Measurements from ENCODE around the gene POLR3B.
"Not testable (repeated sequence)": the region's sequence is repeated elsewhere in the genome, so short reads cannot be mapped to it uniquely, and the experiment has no call there.

The POLR3B gene

DNA sequence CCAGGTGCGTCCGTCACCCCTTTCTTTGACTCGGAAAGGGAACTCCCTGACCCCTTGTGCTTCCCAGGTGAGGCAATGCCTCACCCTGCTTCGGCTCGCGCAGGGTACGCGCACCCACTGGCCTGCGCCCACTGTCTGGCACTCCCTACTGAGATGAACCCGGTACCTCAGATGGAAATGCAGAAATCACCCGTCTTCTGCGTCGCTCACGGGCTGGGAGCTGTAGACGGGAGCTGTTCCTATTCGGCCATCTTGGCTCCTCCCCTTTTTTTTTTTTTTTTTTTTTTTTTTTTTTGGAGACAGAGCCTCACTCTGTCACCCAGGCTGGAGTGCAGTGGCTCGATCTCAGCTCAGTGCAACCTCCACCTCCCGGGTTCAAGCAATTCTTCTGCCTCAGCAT lies 120.1 kb downstream of the POLR3B start:
- DNase-seq: not testable (repeated sequence)

DNA sequence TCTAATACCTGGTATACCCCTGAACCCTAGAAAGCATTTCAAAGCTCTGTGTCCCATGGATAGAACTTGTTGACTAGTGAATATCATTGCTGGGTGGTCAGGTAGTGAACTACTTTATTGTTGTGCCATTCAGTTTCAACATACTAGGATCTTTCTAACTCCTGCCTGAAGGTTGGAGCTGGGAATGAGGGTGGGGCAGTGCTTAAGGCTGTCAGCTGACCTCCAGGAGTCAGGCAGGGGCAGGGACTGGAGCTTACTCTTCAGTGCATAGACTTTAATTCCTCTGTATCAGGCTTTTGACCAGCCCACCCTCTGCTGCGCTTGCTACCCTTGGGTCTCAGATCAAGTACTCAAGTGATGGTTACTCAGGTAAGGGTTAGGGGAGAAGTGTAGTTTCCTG lies 122.7 kb downstream of the POLR3B start:
- DNase-seq: no peak

DNA sequence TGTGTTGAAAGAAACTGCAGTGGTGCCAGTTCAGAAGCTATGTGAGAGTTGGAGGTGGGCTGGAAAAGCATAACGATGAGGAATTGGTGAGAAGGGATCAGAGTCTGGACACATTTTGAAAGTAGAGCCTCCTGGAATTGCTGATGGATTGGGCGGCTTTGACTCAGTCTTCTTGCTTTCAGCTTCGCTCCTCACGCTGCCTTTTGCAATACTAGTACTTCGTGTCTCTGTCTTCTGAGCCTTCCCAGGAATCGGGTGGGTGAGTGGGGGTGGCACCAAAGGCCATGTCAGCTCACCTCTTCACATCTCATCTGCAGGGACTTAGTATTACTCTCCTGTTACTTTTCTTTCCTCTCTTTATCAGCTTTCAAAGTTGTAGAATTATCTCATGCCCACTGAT lies 123.7 kb downstream of the POLR3B start:
- DNase-seq: no peak

DNA sequence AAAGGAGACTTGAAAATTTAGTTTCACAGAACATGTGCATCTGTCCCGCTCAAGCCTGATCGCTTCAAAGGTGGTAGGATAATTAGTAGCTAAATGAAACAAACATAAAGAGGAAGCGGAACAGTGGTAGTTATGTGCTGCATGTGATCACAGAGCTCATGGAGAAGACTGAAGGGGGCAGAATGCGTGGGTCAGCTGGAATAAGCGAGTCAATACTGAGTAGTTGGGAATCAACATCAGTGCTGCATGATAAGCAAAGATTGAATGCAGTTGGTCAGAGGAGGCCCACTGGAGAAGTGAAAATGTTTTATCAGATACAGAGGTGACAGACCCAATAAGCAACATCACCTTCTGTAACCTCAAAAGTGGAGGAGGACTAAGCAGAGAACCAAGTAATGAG lies 130.1 kb downstream of the POLR3B start:
- DNase-seq: no peak

DNA sequence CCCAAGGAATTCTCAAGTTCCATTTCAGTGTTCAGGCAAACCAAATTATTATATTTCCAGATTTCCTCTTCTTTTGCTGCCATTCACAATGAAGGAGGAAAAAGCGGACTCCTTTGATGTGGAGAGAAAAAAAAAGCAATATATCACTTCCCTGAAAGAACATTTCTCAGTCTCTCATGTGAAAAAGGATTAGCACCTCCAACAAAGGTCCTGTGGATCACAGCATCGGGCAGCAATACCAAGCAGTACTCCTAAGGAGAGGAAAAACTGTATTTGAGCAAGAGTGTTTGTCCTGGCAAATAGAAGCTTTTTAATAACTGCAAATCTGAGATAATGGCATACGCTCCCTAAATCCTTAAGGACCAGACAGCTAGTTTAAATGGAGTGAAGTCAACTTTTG lies 131.3 kb downstream of the POLR3B start:
- no peak for DNase-seq

DNA sequence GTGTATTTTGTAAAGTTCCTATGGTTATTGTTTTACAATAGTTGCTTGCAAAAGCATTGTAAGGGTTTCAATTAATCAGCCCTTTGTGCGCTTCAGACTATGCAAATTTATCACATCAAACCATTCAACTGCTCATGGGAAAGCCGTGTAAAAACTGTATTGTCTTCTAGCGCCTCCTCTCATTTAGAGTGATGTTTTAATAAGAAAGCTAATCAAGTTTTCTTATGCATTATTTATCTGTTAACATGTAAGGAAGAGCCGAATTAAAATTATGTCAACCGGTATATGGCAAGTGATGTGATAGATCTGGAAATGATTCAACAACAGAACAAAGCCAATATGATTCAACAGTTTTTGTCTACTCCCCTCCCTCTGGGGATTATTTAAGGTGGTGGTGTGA lies 132.7 kb downstream of the POLR3B start:
- DNase-seq: no peak

DNA sequence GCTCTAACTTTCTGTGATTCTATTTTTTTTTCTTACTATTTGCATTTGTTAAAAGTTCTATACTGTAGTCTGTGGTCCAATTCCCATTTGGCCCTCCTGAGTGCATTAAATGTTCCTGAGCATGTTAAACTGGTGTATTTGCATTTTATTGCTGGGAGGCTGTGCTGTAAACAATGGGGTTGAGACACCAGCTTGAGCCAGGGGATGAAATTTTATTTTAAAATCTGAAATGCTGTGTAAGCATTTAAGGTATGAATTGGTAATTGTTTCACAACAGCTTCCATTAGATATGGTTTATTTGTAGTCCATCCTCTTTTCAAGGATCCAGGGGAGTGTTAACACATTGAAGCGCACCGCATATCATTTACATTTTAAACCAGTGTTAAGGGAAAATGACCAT lies 135.3 kb downstream of the POLR3B start:
- no peak for DNase-seq

DNA sequence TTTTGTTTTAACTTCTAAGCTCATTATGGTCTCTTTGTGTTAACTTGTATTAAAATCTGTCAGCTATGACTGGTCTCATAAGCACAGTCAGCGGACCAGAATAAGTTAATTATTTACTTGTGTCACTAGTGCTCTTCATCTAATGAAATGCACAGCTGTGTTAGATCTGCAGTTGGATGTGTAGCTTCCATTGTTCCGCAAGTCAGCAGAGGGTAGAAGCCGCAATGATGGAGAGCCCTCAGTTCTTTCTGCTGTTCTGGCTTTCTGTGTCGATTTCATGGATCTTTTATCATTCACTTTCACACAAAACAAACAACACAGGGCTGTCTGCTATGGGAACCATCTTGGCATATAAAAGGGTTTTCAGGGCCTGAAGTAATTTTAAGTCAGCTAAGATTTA lies 136.0 kb downstream of the POLR3B start:
- DNase-seq: peak in 1 of 2 experiments; percentile 30

DNA sequence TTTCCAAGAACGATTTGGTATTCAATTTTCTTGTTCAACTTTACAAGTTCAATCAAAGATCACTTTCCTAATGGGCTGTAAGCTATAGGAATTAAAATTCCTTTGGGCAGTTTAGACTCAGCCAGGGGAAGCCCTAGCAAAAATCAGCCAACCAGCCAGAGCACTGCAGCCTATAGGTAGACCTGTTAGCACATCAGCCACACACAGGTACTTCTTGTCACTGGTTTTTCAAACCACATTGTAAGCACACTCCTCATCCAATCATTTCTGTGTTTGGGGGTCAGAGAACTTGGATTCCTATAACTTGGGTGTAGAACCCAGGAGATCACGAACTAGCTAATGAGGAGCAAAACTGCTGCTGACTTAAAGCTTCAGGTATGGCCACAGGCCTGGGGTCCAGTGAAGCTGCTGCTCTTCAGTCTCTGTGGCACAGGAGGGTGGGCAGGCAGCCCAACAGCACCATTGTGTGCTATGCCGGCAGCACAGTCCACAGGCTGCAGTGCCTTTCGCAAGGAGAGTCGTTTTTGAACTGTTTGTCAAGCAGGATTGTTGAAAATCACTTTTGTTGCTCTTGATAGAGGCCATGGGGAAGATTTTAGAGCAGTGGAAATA lies 137.9 kb downstream of the POLR3B start:
- DNase-seq: no peak

DNA sequence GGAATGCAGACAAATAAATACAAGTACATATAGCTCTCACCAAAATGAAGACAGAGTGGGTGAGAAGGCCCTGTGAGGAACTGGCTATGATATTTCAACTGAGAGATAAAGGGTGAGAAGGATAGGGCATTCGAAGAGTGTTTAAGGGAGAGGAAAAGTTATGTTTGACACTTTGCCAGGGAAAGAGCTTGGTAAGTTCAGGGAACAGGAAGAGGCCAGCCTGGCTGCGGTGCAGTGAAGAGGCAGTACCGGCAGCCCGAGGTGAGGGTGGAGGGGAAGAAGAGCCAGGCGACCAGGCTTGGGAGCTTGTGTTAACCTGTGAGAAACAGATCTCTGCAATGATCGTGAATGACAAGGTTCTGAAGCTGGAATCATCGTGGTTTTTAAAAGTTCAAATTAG lies 140.5 kb downstream of the POLR3B start:
- DNase-seq: no peak

DNA sequence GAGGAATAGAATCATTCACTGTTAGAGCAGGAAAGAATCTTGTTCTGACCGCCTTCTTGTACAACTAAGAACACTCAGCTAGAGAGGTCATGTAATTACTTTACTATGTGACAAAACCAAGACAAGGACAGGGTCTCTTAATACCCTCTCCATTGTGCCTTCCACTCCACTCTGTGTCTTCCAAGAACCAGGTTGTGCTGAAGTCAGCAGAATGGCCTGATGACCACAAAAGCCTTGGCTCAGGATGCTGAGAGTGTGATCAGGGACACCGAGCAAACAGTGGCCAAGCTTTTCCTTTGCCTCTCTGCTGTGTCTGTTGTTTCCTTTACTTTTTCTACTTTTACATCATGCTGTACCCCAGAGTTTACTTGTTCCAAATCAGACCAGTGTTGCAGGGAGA lies 142.1 kb downstream of the POLR3B start:
- DNase-seq: no peak

DNA sequence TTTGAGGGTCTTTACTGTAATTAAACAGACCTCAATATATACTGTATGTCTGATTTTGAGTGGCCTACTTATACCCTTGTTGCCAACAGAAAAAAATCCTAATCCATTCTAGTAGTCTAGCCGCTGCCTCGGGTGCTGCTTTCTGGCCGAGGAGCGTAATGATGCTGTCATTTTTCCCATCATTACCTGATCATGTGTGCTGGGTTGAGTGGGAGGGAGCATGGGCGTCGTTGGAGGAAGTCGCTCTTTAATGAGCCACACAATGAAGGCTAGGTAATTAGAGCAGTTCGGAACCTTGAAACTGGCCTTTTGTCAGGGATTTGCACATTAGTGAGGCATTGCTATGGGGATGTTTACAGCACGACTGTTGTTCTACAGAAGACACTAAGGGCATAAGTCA lies 149.1 kb downstream of the POLR3B start:
- no peak for DNase-seq

DNA sequence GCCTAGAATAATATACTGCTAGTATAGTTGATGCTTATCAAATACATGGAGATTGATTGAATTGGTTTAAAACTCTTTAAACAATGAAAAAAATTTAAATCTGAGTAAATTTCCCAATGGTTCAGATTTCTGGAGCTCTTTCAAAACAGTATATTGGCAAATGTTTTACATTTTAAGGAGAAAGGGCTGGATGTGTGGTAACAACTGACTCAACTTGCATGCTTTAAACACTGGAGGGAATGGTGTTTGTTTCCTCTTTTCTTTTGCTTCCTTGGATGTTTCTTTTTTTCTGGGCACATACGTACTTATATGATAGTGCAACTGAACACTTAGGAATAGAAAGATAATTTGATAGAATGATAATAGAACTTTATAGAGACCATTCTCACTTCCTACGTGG lies 151.4 kb downstream of the POLR3B start:
- DNase-seq: no peak

DNA sequence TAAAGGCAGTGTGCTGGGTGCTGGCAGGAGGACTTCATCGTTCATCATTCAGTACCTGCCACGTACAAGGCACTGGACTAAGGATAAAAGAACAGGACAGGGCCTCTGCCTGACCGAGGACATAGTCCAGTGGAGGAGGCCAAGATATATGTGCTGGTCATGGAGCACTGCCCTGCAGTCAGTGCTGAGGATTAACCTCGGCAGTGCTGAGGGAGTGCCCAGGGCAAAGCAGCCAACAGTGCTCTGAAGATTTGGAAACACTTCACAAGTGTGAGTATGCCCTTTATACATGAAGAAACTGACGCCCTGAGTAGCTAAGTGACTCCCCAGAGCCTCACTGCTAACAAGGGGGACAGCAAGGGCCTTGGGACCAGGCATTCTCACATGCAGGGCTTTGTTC lies 153.8 kb downstream of the POLR3B start:
- DNase-seq: no peak

DNA sequence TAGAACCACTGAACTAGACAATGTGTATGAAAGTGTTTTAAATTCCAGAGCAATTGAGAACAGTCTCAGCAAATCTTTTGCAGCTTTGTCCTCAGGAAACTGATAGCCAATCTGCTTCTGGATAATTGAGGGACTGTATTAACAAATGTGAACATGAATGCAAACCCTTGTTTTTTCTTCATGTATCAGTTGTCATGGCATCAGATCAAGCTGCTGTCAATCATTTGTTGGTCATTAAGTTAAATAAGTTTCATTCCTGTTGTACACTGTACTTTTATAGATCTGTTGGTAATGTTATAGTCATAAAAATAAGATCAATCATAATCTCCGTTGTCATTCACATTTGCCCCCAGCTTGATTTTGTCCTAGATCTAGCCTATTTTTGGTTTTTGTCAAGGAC lies 159.8 kb downstream of the POLR3B start:
- DNase-seq: no peak

DNA sequence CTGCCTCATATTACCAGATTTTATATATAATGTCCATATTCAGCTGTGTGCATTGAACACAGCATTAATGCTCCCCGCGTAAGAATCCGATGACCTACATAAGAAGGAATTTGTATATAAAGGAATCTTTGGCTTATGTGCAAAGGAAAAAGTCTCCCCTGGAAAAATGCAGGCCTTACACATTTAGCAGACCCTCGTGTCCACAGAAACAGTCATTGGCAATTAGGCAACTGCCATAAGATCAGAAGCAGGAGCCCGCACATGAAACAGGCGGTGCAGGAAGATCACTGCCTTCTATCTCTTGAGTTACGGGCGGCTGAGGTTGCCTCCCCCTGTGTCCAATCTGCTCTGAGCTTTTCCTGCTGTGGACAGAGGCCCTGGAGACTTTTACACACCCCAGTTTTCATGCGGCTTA lies 162.1 kb downstream of the POLR3B start:
- DNase-seq: no peak

DNA sequence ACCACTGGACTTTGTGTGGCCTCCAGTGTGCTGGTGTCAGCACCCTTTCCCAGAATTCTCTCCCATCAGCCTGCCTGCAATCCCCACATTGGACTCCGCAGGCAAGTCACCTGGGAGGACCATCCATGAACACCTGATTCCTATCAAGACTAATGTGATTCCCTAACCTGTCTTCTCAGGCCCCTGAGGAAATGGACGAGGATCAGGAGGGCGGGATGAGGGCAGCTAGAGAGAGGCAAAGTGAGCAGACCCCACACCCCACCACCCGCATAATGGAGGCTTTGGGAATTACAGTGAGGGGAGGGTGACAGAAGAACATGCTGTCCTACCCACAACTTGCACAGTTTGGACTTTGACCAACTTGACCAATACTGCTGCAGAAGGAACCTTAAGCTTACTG lies 164.4 kb downstream of the POLR3B start:
- DNase-seq: no peak

DNA sequence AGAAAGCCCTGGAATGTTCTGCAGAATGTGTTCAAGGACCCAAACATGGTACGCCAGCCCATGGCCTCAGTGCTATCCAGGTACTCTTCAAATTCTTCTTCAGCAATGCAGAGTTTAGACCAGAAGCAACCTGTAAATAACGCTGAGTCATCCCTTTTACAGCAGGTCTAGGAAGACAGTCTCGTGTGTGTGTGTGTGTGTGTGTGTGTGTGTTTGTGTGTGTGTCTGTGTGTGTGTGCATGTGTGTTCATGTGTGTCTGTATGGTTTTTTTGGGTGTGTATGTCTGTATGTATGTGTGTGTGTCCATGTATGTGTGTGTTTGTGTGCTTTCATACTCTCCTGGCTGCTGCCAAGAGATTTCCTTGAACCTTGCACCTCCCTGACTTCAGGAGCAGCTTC lies 165.2 kb downstream of the POLR3B start:
- DNase-seq: no peak

DNA sequence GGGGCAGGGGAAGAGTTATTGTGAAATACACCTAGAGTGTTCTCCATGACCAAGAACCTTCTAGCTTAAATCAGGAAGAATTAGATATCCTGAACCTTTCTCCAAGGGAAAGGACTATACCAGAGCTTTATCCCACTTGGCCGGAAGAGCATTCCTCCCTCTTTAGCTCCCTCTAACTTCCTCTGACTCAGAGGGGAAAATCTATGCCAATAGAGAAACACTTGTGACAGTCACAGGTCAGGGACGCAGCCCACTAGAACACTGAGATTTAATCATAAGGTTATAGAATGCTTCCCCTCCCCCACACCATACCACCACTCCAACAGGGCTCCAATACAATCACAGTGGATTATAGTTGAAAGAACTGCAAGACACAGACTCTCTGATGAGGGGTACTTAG lies 169.8 kb downstream of the POLR3B start:
- no peak for DNase-seq

DNA sequence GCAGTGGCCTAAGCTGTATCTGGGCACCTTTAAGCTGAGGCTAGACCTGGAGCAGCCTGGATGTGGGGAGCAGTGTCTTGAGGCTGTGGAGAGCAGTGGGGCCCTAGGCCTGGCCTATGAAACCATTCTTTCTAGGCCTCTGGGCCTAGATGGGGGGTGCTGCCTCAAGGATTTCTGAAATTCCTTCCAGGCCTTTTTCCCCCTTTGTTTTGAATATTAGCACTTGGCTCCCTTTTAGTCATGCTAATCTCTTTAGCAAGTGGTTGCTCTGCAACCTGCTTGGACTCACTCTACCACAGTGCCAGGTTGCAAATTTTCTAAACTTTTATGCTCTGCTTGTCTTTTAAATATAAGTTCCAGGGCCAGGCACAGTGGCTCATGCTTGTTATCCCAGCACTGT lies 183.7 kb downstream of the POLR3B start:
- DNase-seq: no peak

DNA sequence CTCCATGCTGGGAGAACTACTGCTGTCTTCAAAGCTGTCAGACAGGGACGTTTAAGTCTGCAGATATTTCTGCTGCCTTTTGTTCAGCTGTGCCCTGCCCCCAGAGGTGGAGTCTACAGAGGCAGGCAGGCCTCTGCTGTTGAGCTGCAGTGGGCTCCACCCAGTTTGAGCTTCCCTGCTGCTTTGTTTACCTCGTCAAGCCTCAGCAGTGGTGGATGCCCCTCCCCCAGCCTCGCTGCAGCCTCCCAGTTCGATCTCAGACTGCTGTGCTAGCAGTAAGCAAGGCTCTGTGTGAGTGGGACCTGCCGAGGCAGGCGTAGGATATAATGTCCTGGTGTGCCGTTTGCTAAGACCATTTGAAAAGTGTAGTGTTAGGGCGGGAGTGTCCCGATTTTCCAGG lies 193.9 kb downstream of the POLR3B start:
- no peak for DNase-seq

DNA sequence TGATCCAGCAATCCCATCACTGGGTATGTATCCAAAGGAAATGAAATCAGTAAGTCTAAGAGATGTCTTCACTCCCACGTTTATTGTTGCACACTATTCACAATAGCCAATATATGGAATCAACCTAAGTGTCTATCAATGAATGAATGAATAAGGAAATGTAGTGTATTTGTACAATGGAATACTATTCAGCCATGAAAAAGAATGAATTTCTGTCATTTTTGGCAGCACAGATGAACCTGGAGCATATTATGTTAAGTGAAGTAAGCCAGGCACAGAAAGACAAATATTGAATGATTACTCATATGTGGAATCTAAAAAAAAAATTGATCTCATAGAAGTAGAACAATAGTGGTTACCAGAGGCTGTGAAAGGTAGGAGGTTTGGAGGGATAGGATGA lies 194.7 kb downstream of the POLR3B start:
- no peak for DNase-seq

Data from NCI-H187 (cell line).